GM19468 (cell line): ENCODE data around the gene IL10.
"Not testable (repeated sequence)": the region's sequence is repeated elsewhere in the genome, so short reads cannot be mapped to it uniquely, and the experiment has no call there.

Source experiments
- ATAC-seq: cut with Tn5 transposase; IDR thresholded peaks from one replicate; pipeline ENCODE4 v1.9.1; 2021; ENCODE audit warnings: mild to moderate bottlenecking, moderate library complexity, moderate number of reproducible peaks; ENCODE audit not compliant: unreplicated experiment; ENCODE audit errors: extremely low read depth

The IL10 gene

DNA sequence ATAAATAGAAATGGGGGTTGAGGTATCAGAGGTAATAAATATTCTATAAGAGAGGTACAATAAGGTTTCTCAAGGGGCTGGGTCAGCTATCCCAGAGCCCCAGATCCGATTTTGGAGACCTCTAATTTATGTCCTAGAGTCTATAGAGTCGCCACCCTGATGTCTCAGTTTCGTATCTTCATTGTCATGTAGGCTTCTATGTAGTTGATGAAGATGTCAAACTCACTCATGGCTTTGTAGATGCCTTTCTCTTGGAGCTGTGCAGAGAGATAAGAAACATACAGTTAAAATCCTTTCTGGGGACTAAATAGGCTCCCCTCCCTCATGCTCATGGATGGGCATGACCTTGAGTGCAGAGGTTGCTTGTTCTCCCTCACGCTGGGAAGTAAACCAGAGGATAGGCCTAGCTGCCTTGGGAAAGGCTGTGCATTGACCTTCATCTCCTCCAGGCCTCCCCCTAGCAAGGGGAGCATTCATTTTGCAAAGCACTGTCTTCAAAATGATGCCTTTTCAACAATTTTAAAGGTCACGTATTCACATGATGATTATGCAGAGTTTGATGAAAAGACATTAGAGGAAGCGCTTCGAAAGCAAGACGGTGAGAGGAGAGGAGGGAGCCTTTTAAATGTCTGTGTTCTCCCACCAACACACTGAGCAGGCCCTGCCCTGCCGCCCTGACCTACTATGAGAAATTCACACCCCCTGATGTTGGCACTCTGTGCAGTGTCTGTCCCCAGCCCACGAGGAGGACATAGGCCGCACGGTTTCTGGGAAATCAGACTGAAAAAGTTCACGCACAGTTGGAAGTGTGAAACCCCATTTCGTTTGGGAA, 3.6 kb downstream of the IL10 start:
- ATAC-seq: no peak

DNA sequence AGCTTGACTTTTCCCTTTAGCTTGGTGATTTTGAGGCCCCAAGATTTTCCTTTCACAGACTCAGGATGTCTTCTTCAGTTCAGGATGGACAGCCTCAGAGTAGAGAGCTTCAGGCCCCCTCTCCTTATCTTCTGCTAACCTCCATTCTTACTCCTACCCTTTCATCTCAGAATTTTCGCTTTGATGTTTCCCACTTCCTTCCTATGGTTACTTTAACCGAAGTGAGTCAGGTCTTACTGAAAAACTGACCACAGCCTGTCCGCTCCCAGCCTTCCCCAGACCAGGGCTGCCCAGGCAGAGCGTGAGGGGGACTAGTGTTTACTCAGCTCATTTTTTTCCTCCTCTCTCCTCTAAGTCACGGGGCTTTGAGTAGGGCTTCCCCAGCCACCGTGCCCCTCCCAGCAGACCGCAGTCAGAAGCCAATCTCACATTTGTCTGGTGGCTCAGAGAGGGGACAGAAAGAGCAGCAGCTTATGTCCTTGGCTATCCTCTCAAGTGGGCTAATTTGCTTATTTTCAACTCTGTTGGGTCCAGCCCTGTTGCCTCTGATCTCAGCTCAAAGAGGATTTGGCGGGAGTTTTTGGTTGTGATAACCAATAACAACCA, 5.9 kb downstream of the IL10 start:
- ATAC-seq: no peak

DNA sequence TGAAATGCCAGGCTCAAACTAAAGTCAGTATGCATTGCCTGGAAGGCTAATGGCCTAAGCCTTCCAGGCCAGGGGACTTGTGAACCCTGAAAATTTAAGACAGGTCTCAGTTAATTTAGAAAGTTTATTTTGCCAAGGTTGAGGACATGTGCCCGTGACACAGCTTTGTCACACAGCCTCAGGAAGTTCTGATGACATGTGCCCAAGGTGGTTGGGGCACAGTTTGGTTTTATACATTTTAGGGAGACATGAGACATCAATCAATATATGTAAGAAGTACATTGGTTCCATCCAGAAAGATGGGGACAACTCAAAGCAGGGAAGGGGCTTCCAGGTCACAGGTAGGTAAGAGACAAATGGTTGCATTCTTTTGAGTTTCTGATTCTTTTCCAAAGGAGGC, 6.5 kb downstream of the IL10 start:
- ATAC-seq: not testable (repeated sequence)

GRCh38 chr1:206762741-206763364, 9.4 kb downstream of the IL10 start:
- not testable (repeated sequence) for ATAC-seq

- ATAC-seq: no peak
Measured at GRCh38 chr1:206761159-206761768, 11.0 kb downstream of the IL10 start.

DNA sequence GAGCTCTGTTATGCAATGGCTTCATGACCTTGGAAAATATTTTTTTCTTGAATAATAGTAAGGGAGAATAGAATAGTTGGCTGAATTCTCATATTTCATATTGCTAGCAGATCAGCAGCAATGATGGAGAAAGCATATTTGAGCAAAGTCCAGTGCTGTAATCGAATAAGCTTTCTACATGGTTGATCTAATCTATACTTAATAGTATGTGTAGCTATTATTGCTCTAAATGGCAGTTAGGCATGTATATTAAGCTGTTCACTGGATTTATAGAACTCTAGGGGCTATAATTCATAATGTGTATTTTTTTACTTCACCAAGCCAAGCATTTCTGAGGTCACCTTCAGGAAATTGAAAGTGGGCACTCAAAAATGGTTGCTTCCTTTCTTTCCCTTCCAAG, 11.7 kb downstream of the IL10 start:
- ATAC-seq: no peak

DNA sequence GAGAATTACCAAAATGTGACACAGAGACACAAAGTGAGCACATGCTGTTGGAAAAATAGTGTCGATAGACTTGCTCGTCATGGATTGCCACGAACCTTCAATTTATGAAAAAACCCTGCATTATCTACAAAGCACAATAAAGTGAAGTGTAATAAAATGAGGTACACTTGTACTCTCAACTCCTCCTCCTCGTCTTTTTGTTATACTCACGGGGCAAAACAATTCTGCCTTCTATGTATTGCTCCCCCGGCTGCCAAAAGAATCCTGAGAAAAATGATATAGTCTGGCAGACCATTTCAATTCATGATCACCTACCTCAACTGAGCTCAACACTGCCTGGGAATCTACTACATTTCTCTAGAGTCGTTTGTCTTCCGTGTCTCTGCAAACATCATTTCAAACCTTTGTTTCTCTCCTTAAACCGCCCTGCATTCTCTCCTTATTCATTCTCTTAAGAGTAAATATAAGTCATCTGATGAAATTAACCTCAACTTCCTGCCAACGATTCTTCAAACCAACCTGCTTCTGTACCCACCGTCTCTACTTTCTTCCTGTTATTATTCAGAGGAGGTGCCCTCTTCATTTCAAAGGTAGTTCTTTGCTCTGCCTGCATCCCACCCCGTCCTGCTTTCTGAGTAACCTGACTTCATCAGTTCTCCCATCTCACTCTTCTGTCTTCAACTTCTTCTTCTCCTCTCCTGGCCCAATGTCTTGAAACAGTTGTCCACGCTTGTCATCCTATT, 14.6 kb downstream of the IL10 start:
- no peak for ATAC-seq

DNA sequence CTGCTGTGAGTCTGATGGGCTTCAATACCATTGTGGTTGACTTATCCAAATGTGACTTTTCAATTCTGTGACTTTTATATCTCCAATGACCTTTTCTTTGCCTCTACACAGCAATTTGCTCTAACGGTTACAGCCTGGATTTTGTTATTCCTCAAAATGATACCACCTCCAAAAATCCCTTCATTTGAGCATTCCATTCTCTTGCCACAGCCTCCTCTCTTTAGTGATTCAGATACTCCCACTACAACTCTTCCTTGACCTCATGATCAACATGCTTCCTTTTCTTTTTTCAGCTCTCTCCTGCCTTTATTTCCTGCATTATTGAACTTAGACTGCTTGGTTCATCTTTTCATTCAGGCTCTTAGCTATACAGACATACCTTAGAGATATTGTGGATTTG, 18.3 kb downstream of the IL10 start:
- ATAC-seq: no peak

- ATAC-seq: no peak
Measured at GRCh38 chr1:206753141-206753540, 19.2 kb downstream of the IL10 start.

DNA sequence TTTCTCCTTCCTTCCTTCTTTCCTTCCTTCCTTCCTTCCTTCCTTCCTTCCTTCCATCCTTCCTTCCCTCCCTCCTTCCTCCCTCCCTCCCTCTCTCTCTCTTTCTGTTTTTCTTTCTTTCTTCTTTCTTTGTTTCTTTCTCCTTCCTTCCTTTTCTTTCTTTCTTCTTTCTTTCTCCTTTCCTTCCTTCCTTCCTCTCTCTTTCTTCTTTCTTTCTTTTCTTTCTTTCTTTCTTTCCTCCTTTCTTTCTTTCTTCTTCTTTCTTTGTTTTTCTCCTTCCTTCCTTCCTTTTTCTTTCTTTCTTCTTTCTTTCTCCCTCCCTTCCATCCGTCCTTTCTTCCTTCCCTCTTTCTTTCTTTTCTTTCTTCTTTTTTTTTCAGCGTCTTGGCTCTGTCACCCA, 19.8 kb downstream of the IL10 start:
- no peak for ATAC-seq

DNA sequence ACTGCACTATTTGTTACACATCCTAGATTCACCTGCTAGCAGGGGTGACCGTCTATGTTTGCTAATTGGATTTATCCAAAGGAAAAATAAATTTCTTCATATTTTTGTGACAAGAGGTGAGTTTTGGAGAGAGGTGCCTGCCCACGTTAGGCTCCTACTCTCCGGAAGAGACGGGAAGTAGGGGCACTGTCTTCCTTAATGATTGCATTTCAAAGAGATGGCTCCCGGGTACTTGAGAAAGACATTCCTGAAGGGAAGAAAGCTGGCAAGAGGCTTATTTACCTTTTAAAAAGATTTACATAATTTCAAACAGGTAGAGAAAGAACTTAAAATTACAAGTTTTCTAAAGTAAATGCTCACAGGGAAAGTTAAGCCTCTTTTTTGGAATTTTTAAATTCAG, 20.4 kb downstream of the IL10 start:
- ATAC-seq: no peak

GRCh38 chr1:206748348-206749030, 23.8 kb downstream of the IL10 start:
- no peak for ATAC-seq

DNA sequence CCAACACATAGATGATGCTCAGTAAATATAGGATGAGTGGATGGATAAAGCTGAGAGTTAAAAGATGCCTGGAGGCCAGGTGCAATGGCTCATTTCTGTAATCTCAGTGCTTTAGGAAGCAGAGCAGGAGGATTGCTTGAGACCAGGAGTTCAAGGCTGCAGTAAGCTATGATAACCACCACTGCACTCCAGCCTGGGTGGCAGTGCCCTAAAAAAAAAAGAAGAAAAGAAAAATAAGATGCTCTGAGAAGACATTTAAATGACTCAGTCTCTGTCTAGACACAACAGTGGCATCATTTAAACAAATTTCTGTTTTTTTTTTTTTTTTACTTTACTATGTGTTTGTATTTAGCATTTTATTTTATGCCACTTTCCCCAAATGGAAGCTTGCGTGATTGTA, 27.0 kb downstream of the IL10 start:
- no peak for ATAC-seq

DNA sequence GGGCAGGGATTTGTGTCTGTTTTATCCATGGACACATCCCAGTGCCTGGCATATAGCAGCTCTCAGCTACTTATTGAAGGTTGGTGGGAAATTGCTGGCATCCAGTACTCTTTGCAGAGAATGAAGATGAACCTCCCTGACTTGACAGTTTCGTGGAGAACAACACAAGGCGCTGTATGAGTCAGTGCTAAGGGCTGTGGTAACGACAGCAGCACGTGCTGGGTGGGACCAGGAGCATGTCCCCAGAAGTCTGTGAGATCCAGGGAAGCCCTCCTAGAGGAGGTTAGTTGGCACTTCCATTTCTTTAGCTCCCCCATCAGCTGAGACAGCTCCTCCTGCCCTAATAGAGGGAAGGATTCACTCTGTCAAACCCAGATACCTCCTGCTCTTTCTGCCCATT, 27.6 kb downstream of the IL10 start:
- ATAC-seq: no peak

DNA sequence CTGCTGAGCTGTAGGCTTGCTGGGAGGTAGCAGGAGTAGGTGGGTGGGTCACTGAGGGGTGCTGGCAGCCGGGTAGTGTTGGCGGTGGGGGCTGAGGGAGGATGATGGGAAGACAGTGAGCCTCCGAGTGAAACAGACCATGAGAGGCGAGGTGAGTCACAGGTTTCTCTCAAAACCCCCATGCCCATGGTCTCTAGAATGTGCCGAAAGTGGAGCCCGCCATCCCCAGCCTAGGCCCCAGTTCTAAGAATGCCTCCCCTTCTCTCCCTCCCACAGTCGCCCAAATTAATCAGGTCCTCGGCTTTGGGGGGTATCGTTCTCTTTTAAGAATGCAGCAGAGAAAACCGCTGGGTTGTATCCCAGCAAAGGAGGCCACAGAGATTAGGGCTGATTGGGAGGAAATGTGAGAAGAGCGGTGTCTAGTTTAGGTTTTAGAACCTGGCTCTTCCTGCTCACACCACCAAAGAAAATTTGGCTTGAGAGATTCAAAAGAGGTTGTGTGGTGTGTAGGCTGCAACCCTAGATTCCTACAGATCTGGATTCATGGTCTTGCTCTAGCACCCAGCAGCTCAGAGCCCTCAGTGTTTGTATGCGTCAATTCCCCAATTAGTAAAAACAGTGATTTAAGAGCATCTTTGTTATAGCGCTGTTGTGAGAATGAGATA, 29.4 kb downstream of the IL10 start:
- no peak for ATAC-seq

- no peak for ATAC-seq
Measured at GRCh38 chr1:206741142-206741701, 31.1 kb downstream of the IL10 start.

GRCh38 chr1:206739411-206740076, 32.8 kb downstream of the IL10 start:
- ATAC-seq: peak; percentile 56
